ENCODE results near the gene CD82.

CD82 gene

GRCh38 chr11:44561964-44562734, 3.3 kb upstream of the CD82 start:
- DNase-seq (ENCODE audit: low read depth) = no peak

GRCh38 chr11:44562845-44563460, 2.5 kb upstream of the CD82 start:
- DNase-seq (ENCODE audit: low read depth) = no peak

- no peak for DNase-seq (ENCODE audit: low read depth)
These were observed 1.8 kb upstream of the CD82 start for GRCh38 chr11:44563711-44564110.

GRCh38 chr11:44564166-44564565, 1.3 kb upstream of the CD82 start:
- DNase-seq (ENCODE audit: low read depth) = no peak

GRCh38 chr11:44564670-44565210, 723 bp upstream of the CD82 start:
- no peak for DNase-seq (ENCODE audit: low read depth)

- DNase-seq (ENCODE audit: low read depth) = no peak
These were observed 788 bp downstream of the CD82 start for GRCh38 chr11:44565953-44566949.

- DNase-seq (ENCODE audit: low read depth) = no peak
These were observed 1.8 kb downstream of the CD82 start for GRCh38 chr11:44566952-44567875.

- no peak for DNase-seq (ENCODE audit: low read depth)
These were observed 2.4 kb downstream of the CD82 start for GRCh38 chr11:44567876-44568256.

GRCh38 chr11:44568331-44568657, 2.8 kb downstream of the CD82 start:
- no peak for DNase-seq (ENCODE audit: low read depth)

- peak; percentile 78 for DNase-seq (ENCODE audit: low read depth)
These were observed 3.4 kb downstream of the CD82 start for GRCh38 chr11:44568658-44569473.

GRCh38 chr11:44570411-44571155, 5.1 kb downstream of the CD82 start:
- DNase-seq (ENCODE audit: low read depth) = no peak

- DNase-seq (ENCODE audit: low read depth) = no peak
These were observed 6.4 kb downstream of the CD82 start for GRCh38 chr11:44571871-44572270.

GRCh38 chr11:44572436-44572835, 7.0 kb downstream of the CD82 start:
- no peak for DNase-seq (ENCODE audit: low read depth)

GRCh38 chr11:44572884-44573283, 7.4 kb downstream of the CD82 start:
- DNase-seq (ENCODE audit: low read depth) = no peak

GRCh38 chr11:44573333-44573732, 7.9 kb downstream of the CD82 start:
- no peak for DNase-seq (ENCODE audit: low read depth)

GRCh38 chr11:44574610-44575287, 9.3 kb downstream of the CD82 start:
- DNase-seq (ENCODE audit: low read depth) = no peak

- DNase-seq (ENCODE audit: low read depth) = no peak
These were observed 9.8 kb downstream of the CD82 start for GRCh38 chr11:44575288-44575672.

- no peak for DNase-seq (ENCODE audit: low read depth)
These were observed 10.5 kb downstream of the CD82 start for GRCh38 chr11:44575962-44576361.

GRCh38 chr11:44576656-44577055, 11.2 kb downstream of the CD82 start:
- DNase-seq (ENCODE audit: low read depth) = no peak
